Nephron (organoid): ENCODE data around the gene XCR1.

Experiments used
- H3K27ac Mint-ChIP-seq, 3 experiments: 2 replicates each; pipeline ENCODE4 v1.8.0; 2020; ENCODE audit warnings: mixed read lengths in 3 of 3, mild to moderate bottlenecking in 2 of 3, moderate library complexity in 1 of 3
- H3K27me3 Mint-ChIP-seq: 2 replicates; pipeline ENCODE4 v1.8.0; 2021; ENCODE audit warnings: low read depth, mild to moderate bottlenecking, moderate library complexity, mixed read lengths
- H3K36me3 Mint-ChIP-seq: 2 replicates; pipeline ENCODE4 v1.8.0; 2020; ENCODE audit warnings: low read depth, mixed read lengths
- H3K4me1 Mint-ChIP-seq: 2 replicates; pipeline ENCODE4 v1.8.0; 2020; ENCODE audit warnings: mixed read lengths
- H3K4me3 Mint-ChIP-seq, 3 experiments: 2 replicates each; pipeline ENCODE4 v1.8.0; 2020; ENCODE audit warnings: mild to moderate bottlenecking in 3 of 3, mixed read lengths in 3 of 3, moderate library complexity in 2 of 3
- H3K9me3 Mint-ChIP-seq: 2 replicates; pipeline ENCODE4 v1.8.0; 2020; ENCODE audit warnings: mixed read lengths
- TF ChIP-seq, protein P1 (sequence below), 3 experiments: fragments of 200-600 bp; sonication (generic); IDR thresholded peaks; one replicate each; pipeline ENCODE4 v1.5.0; 2021; ENCODE audit warnings: antibody characterized with exemption in 3 of 3; ENCODE audit not compliant: unreplicated experiment in 3 of 3

Gene XCR1

DNA sequence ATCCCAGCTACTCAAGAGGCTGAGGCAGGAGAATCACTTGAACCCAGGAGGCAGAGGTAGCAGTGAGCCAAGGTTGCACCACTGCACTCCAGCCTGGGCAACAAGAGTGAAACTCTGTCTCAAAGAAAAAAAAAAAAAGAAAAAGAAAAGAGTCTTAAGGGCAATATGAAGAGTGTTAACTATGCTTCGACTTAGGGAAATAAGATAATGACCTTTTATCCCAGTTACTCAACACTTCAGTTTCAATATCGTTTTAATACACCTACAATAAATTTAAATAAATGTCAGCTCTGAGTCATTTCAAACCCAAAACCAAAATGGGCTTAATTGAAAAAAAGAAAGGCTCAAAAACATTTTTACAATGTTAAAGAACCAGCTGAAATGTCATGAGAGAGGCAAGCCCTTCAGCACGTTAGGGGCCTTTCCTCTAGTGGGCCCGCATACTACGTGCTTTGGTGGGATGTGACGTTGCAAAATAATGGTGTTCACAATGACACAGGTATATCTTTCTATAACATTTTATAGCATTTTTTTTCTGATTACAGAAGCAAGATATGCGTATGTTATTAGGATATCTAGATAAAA is 47.0 kb downstream of the XCR1 start:
- Mint-ChIP-seq H3K4me1 (peaks cover 26% of the 10 kb centered on the region), H3K27me3 (no peaks in the 10 kb centered on the region), H3K4me3 (no peak overlapping the region), H3K9me3 (no peaks in the 10 kb centered on the region), H3K27ac (no peak overlapping the region), H3K36me3 (peaks cover 41% of the 10 kb centered on the region)
- TF ChIP-seq, protein P1, sequence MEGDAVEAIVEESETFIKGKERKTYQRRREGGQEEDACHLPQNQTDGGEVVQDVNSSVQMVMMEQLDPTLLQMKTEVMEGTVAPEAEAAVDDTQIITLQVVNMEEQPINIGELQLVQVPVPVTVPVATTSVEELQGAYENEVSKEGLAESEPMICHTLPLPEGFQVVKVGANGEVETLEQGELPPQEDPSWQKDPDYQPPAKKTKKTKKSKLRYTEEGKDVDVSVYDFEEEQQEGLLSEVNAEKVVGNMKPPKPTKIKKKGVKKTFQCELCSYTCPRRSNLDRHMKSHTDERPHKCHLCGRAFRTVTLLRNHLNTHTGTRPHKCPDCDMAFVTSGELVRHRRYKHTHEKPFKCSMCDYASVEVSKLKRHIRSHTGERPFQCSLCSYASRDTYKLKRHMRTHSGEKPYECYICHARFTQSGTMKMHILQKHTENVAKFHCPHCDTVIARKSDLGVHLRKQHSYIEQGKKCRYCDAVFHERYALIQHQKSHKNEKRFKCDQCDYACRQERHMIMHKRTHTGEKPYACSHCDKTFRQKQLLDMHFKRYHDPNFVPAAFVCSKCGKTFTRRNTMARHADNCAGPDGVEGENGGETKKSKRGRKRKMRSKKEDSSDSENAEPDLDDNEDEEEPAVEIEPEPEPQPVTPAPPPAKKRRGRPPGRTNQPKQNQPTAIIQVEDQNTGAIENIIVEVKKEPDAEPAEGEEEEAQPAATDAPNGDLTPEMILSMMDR (IDR thresholded peaks at IDR 0.05; ENCODE audit: unreplicated experiment in 3 of 3): no peak

DNA sequence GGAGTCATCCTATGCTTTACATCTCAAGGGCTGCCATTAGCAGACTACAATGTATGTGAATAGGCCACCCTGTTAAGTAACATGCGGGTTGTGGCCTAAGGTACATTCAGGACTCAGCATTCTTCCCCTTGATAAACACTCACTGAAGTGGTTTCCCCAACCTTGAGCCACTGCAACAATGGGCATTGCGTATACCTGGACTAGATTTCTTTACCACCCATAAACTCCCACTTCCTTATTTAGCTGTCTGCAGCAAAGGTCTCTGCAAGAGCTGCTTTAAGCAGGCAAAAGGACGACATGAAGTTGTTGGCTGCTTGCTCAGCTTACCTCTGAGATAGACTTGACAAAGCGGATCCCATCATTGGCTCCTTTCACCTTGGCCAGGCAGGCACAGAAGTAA is 47.9 kb downstream of the XCR1 start:
- no peak overlapping the region for H3K4me3 Mint-ChIP-seq
- peaks cover 18% of the 10 kb centered on the region for H3K4me1 Mint-ChIP-seq
- H3K27ac Mint-ChIP-seq: no peak overlapping the region
- H3K9me3 Mint-ChIP-seq: no peaks in the 10 kb centered on the region
- peaks cover 42% of the 10 kb centered on the region for H3K36me3 Mint-ChIP-seq
- no peaks in the 10 kb centered on the region for H3K27me3 Mint-ChIP-seq
- TF ChIP-seq, protein P1 (IDR thresholded peaks at IDR 0.05; ENCODE audit: unreplicated experiment in 3 of 3): no peak

DNA sequence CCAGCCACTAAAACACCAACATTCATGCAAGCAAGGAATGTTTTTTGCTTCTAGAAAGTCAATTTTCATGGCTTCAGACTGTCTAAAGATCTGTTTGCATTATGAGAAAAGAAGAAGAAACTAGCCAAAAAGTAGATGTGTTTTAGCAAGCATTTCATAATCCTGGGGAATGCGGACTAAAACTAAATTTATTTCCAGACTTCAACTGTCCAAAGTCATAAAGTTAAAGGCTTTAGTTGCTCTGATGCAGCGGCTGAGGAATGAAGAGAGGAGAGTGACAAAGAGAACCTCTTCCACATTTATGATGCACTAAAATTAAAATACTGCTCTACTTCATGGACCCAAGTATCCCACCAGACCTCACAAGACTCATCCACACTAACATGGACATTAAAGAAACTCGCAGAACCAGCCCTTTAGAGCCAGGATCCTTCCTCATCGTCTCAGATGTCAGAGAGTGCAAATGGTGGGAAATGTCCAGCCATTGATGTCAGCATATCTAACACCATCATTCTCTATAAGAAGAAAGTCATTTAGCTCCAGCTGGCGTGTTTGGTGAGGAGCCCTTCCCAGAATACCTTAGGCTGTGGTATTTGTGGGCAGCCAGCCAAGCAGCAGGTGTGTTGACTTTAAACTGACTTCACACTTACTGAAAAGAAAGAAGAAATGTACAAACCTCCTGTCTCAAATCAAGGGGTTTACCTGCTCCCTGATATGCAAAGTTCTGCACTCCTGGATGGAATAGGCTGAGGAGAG is 49.1 kb downstream of the XCR1 start:
- Mint-ChIP-seq H3K36me3 (peaks cover 45% of the 10 kb centered on the region), H3K4me3 (no peak overlapping the region), H3K27ac (peak overlapping the region in 1 of 3 experiments; percentile 62), H3K9me3 (no peaks in the 10 kb centered on the region), H3K27me3 (no peaks in the 10 kb centered on the region), H3K4me1 (peaks cover 11% of the 10 kb centered on the region)
- TF ChIP-seq, protein P1 (IDR thresholded peaks at IDR 0.05; ENCODE audit: unreplicated experiment in 3 of 3): no peak

DNA sequence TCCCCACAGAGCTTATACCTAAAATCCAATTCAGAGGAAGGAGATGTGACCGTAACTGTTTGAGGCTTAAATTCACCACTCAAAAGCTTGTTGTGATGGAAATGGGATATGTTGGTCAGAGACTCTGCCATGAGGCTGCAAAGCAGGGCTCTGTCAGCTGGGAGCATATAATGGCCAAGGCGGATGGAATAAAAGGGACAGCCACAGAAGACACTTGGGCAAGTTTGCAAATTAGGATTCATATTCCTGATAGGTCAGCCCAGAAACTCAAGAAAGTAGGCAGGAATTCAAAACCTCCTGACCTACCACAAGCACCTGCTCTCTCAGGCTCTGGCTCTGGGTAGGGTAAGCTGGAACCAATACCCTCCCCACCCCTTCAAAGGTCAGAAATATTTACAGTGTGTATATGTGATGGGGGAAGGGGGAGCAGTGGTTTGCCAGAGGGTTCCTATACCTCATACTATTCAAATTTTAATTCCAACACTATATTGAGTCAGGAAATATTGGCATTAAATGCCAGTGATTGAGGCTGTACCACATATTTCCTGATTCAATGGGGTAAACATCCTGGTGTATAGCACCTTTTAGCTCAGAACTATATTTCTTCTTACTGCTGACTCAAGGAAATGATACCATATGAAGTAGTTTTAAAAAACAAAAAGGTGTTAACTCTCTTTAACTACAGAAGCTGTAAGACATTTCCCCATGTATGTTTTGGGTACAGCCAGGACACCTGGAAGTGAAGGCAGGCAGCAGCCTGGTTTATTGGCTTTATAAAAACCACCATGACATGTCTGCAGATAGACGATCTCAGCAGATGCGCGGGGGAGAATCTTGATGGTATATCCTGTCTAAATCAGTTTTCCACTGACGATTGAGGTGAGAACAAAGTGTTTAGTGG is 50.8 kb downstream of the XCR1 start:
- TF ChIP-seq, protein P1 (IDR thresholded peaks at IDR 0.05; ENCODE audit: unreplicated experiment in 3 of 3): no peak
- no peak overlapping the region for H3K27ac Mint-ChIP-seq
- no peak overlapping the region for H3K4me3 Mint-ChIP-seq
- H3K36me3 Mint-ChIP-seq: peaks cover 48% of the 10 kb centered on the region
- no peaks in the 10 kb centered on the region for H3K27me3 Mint-ChIP-seq
- no peaks in the 10 kb centered on the region for H3K9me3 Mint-ChIP-seq
- H3K4me1 Mint-ChIP-seq: peaks cover 11% of the 10 kb centered on the region

DNA sequence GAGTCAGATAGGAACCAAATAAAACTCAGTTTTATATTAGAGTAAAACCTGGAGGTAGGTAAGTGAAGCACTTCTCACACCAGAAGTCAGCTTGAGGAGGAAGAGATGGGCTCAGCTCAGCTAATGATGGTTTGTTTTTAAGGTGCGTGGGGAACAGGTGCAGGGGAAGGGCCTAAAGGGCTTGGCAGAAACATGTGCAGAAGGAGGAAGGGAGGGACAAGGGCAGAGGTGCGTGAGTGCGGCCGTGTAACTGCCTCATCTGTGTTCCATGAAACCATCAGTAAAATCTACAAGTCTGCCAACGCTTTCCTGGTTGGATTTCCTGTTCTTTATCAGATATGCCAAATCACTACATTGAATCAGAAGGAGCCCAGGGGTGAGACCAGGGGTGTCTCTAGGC is 51.6 kb downstream of the XCR1 start:
- peaks cover 46% of the 10 kb centered on the region for H3K36me3 Mint-ChIP-seq
- no peaks in the 10 kb centered on the region for H3K9me3 Mint-ChIP-seq
- no peak overlapping the region for H3K4me3 Mint-ChIP-seq
- H3K27ac Mint-ChIP-seq: no peak overlapping the region
- H3K4me1 Mint-ChIP-seq: peaks cover 11% of the 10 kb centered on the region
- TF ChIP-seq, protein P1 (IDR thresholded peaks at IDR 0.05; ENCODE audit: unreplicated experiment in 3 of 3): no peak
- no peaks in the 10 kb centered on the region for H3K27me3 Mint-ChIP-seq
